GM18498 (cell line): ENCODE measurements around the gene PHF13.
"Not testable (repeated sequence)": the region's sequence is repeated elsewhere in the genome, so short reads cannot be mapped to it uniquely, and the experiment has no call there.

ENCODE experiments used
- ATAC-seq: cut with Tn5 transposase; IDR thresholded peaks from one replicate; pipeline ENCODE4 v1.9.1; 2021; ENCODE audit warnings: mild to moderate bottlenecking, moderate library complexity; ENCODE audit not compliant: unreplicated experiment

Gene PHF13

DNA sequence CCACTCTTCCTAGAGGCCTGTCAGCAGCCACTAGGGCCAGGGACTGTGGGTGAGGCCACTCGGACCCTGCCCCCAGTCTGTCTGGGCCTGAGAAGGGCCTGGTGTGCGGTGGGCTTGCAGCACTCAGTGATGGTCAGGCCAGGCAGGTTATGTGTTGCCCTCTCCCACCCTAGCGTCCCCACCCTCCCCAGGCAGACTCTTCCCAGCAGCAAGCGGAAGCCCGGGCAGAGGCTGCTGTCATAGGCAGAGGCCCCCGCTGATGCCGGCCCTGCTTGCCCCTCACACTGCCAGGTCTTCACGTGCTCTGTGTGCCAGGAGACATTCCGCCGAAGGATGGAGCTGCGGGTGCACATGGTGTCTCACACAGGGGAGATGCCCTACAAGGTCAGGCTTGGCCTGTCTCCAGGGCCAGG, 27.1 kb upstream of the PHF13 start:
- no peak for ATAC-seq

GRCh38 chr1:6587261-6588005, 26.1 kb upstream of the PHF13 start:
- ATAC-seq, result no peak

GRCh38 chr1:6588128-6588892, 25.2 kb upstream of the PHF13 start:
- no peak for ATAC-seq

GRCh38 chr1:6588893-6589520, 24.5 kb upstream of the PHF13 start:
- ATAC-seq, result no peak

GRCh38 chr1:6590046-6590445, 23.5 kb upstream of the PHF13 start:
- no peak for ATAC-seq

GRCh38 chr1:6591222-6591621, 22.3 kb upstream of the PHF13 start:
- ATAC-seq, result no peak

DNA sequence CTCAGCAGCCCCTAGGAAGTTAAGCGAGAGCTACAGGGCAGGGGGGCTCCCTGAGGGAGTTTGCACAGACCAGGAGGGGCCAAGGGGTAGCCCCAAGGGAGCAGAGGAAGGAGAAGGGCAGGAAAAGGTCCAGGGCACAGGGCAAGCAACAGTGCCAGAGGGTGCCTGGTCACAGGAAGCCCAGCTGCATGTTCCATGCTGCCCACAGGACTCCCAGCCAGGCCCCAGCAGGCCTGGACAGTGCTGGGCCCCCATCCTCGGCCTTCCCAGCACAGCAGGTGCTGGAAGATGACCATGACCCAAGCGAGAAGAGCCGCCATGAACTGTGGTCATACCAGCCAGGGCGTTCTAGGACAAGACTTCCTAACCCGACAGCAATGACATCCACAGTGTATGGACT, 21.9 kb upstream of the PHF13 start:
- ATAC-seq, result no peak

DNA sequence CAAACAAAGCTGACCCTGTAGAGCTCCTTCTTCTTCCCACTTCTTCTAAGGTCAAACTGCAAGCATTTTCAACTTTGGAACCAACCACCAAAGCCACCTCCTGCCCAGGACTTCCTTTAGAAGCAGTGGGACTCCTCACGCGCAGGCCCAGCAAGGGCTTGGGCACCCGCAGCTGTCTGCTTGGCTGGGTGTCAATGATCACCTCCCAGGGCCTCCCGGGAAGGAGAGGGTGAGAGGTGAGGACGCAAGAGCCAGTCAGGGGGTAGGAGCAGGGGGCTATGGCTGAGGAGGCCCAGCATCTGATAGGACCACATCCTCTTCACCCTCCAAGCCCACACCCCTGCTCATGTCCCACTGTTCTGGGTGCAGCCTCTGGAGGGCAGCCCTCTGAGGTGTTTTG, 21.1 kb upstream of the PHF13 start:
- no peak for ATAC-seq

GRCh38 chr1:6592865-6593593, 20.5 kb upstream of the PHF13 start:
- no peak for ATAC-seq

GRCh38 chr1:6593810-6594209, 19.7 kb upstream of the PHF13 start:
- ATAC-seq, result no peak

DNA sequence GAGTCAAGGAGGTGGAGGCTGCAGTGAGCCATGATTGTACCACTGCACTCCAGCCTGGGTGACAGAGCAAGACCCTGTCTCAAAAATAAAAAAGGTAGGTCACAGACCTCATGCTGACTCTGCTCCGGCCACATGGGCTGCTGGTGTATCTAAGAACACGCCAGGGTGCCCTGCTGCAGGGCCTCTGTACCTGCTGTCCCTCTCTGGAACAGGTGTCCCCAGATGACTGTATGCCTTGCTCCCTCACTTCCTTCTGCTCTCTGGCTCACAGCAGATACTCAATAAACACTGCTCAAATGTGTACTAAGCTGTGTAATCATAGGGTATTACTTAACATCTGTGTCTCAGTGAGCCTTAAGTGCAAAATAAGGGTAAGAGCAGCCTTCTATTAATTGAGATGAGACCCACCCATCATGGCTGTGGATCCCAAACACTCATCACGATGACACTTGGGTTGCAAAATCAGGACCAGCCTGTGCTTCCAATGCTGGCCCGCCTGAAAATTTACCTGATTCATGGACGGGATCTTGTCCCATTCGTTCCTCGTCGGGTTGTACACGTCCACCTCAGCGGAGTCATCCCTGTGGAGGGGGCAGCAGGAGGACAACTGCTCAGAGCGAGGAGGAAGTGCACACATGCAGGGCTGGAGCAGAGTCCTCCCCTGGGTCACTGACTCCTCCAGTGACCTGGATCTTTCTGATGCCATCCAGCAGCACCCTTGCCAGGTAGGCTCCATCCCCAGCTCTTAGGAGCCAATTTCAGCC, 18.4 kb upstream of the PHF13 start:
- no peak for ATAC-seq

DNA sequence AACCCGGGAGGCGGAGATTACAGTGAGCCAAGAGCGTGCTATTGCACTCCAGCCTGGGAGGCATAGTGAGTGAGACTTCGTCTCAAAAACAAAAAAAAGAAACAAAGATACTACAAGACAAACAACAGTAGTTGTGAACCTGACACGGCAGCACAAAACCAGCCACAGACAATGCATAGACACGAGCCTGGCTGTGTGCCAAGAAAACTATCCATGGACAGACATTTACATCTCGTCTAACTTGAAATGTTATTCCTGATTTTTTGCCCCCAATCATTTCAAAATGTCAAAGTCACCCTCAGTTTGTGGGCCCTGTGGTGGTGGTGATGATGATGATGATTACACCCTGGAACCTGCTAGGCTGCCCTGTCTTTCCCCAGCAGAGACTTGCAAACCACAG, 17.2 kb upstream of the PHF13 start:
- ATAC-seq, result no peak

DNA sequence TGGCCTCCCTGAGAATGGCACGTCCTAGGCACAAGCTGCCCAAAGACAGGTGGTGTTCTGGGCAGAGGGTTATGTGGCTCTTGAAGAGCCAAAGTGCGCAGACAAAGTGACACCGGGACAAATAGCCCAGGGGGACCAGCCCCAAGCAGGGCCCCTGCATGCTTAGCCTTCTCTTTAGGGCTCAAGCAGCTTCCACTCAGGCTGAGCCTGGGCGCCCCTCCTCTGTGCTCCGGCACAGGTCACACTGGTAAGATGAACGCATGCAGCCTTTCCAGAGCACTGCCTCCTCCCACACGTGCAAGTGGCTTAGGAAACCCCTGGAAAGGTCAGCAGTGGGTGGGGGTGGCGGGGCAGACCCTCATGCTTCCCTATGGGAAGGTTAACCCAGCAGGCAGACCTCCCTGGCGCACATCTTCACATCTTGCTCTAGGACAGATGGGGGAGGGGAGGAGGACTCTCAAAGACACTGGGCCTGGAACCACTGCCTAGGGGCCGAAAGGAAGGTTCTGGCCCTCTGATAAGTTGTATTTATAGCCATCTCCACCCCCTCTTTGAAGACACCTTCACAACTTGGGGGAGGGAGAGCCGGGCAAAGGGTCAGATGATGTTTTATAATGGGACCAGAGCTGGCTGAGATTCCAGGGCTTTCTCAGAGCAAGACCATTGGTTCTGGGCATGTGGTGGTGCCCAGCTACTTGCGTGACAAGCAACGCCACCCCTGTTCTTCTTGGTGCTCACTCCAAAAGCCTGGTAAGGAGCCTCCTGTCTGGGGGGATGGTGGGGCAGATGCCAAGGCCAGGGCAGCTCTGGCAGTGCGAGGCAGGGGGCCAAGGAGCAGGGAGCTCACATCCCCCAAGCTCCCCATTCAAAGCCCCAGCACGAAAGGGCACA, 16.4 kb upstream of the PHF13 start:
- ATAC-seq, result no peak

GRCh38 chr1:6597777-6598131, 15.8 kb upstream of the PHF13 start:
- no peak for ATAC-seq

GRCh38 chr1:6599141-6599975, 14.2 kb upstream of the PHF13 start:
- no peak for ATAC-seq

DNA sequence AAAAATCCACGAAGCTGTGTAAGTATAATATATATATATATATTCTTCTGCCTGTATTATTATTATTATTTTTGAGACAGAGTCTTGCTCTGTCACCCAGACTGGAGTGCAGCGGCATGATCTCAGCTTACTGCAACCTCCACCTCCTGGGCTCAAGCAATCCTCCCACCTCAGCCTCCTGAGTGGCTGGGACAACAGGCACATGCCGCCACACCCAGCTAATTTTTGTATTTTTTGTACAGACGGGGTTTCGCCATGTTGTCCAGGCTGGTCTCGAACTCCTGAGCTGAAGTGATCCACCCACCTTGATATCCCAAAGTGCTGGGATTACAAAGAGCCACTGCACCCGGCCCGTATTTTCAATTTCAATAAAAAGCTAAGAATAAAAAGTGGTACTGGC, 13.5 kb upstream of the PHF13 start:
- ATAC-seq, result not testable (repeated sequence)

- ATAC-seq, result no peak
Observed at GRCh38 chr1:6600410-6601048, 13.0 kb upstream of the PHF13 start.
